Measurements from ENCODE around the gene SSBP3. TPM values are rescaled to one million over a fixed set of nuclear protein-coding genes. Genes with fewer than 3 reads are reported as not detected.

SSBP3 gene
- polyA plus RNA-seq, 1 experiment = 34.3 TPM

DNA sequence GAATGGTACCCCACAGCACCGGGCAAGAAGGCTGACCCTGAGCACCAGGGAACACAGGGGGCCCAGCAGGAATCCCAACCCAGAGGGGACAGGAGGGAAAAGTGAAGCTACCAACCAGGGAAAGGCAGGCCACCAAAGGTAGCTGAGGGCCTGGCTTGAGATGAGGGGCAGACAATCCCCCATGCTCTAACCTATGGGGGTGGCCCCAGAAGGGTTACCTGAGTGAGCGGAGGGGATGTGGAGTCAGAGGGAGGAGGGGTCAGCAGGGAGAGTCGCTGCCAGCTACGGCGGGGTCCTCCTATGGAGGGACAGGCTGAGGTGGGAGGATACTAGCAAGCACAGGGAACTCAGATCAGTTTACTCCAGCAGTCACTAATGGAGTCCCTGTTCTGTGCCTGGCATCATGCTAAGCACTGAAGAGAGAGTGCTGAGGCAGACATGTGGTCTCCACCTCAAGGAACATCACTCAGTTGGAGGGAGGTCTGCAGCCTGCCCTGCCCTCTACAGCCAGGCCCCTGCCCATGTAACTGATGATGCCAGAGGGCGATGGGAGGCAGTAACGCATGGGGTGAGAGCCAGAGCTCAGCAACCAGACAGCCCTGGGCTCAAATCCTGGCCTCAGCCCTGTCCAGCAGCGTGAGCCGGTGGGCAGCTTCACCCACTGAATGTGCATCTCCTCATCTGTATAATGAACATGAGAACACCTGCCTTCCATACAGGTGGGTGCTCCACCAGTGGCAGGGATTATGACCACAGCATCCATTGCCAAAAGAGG, 227.7 kb downstream of the SSBP3 start:
- DNase-seq (ENCODE audit: low read depth, low spot score) = no peak
- ChIA-PET CTCF (no interaction called here), POLR2A (interaction anchor here (0.6 kb wide), 1 partner anchor 997 kb away, joined by 3 read pairs; no protein-coding TSS in a partner anchor)
- no peaks in the 10 kb centered on the region for H3K27me3 ChIP-seq (ENCODE audit: control insufficient read depth, insufficient read depth, low read length)
- H3K9me3 ChIP-seq (ENCODE audit: control insufficient read depth, insufficient read depth, low read length) = no peaks in the 10 kb centered on the region
- no peak for TF ChIP-seq CTCF (IDR thresholded peaks at IDR 0.05; ENCODE audit: low read depth, low read length)
- no peak overlapping the region for H3K27ac ChIP-seq (ENCODE audit: low read depth, low read length)
- H3K4me3 ChIP-seq (ENCODE audit: low read depth, low read length) = no peak overlapping the region

DNA sequence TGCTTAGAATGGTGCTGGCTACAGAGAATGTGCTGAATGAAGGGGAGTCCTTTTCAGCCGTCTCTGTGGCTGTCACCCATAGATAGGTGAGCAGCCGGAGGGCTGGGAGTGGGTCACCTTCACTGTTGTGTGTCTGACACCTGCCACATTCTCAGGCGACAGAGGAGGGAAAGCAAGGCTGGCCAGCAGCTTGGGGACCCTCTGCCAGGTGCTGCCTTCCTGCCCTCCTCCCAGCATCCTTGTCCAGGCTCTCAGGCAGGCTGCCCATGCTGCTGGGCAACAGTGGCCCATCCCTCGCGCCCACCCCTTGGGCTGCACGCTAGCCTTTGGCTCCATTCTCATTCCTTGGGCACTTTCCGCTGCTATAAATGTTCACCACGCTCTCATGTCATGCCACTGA, 228.5 kb downstream of the SSBP3 start:
- ChIA-PET POLR2A (no interaction called here), CTCF (no interaction called here)
- H3K27ac ChIP-seq (ENCODE audit: low read depth, low read length) = no peak overlapping the region
- H3K9me3 ChIP-seq (ENCODE audit: control insufficient read depth, insufficient read depth, low read length) = no peaks in the 10 kb centered on the region
- H3K27me3 ChIP-seq (ENCODE audit: control insufficient read depth, insufficient read depth, low read length) = no peaks in the 10 kb centered on the region
- no peak for TF ChIP-seq CTCF (IDR thresholded peaks at IDR 0.05; ENCODE audit: low read depth, low read length)
- no peak for DNase-seq (ENCODE audit: low read depth, low spot score)
- H3K4me3 ChIP-seq (ENCODE audit: low read depth, low read length) = no peak overlapping the region

- TF ChIP-seq CTCF (IDR thresholded peaks at IDR 0.05; ENCODE audit: low read depth, low read length) = no peak
- Histone ChIP-seq H3K4me3 (ENCODE audit: low read depth, low read length) (no peak overlapping the region), H3K9me3 (ENCODE audit: control insufficient read depth, insufficient read depth, low read length) (no peaks in the 10 kb centered on the region), H3K27ac (ENCODE audit: low read depth, low read length) (no peak overlapping the region), H3K27me3 (ENCODE audit: control insufficient read depth, insufficient read depth, low read length) (no peaks in the 10 kb centered on the region)
- ChIA-PET CTCF (no interaction called here), POLR2A (no interaction called here)
- DNase-seq (ENCODE audit: low read depth, low spot score) = no peak
Observed at GRCh38 chr1:54176621-54177327, 229.4 kb downstream of the SSBP3 start.

Other genes starting within 250 kb of the SSBP3 start
- 4.0 and 4.1 TPM in 2 replicates for gene CYB5RL, start 206.4 kb downstream of the SSBP3 start, polyA plus RNA-seq (2011; rRNA removed)
- gene MRPL37, start 206.2 kb downstream of the SSBP3 start, polyA plus RNA-seq (2011; rRNA removed) = 16.6 and 27.9 TPM in 2 replicates
- 0.68 and 1.2 TPM in 2 replicates for gene ACOT11, start 141.8 kb upstream of the SSBP3 start, polyA plus RNA-seq (2011; rRNA removed)
- gene FAM151A, start 217.1 kb upstream of the SSBP3 start, polyA plus RNA-seq (2011; rRNA removed) = not detected in 2 replicates
- 0.05 TPM in 1 of 2 replicates, not detected in the other for gene MROH7, start 235.4 kb upstream of the SSBP3 start, polyA plus RNA-seq (2011; rRNA removed)